Ishikawa (cell line): ENCODE measurements around the gene TADA1.

Experiments
- CEBPB ChIP-seq: IDR thresholded peaks from 2 replicates; pipeline ENCODE4 v1.6.1; 2012
- CREB1 ChIP-seq: IDR thresholded peaks from 2 replicates; pipeline ENCODE4 v1.6.1; 2012; ENCODE audit warnings: low read depth
- EGR1 ChIP-seq: IDR thresholded peaks from 2 replicates; pipeline ENCODE4 v1.6.1; 2012
- EP300 ChIP-seq: IDR thresholded peaks from 2 replicates; pipeline ENCODE4 v1.6.1; 2012; ENCODE audit warnings: borderline replicate concordance
- FOXM1 ChIP-seq: IDR thresholded peaks from 2 replicates; pipeline ENCODE4 v1.6.1; 2012; ENCODE audit warnings: low read depth, borderline replicate concordance
- RAD21 ChIP-seq: IDR thresholded peaks from 2 replicates; pipeline ENCODE4 v1.6.1; 2012; ENCODE audit warnings: low read depth
- TAF1 ChIP-seq: IDR thresholded peaks from 2 replicates; pipeline ENCODE4 v1.6.1; 2012; ENCODE audit warnings: low read depth, mild to moderate bottlenecking
- TCF12 ChIP-seq: IDR thresholded peaks from 2 replicates; pipeline ENCODE4 v1.6.1; 2012; ENCODE audit warnings: low read depth
- TEAD4 ChIP-seq: IDR thresholded peaks from 2 replicates; pipeline ENCODE4 v1.6.1; 2012
- YY1 ChIP-seq: IDR thresholded peaks from 2 replicates; pipeline ENCODE4 v1.6.1; 2012; ENCODE audit warnings: low read depth
- ZBTB7A ChIP-seq: IDR thresholded peaks from 2 replicates; pipeline ENCODE4 v1.6.1; 2012; ENCODE audit warnings: low read depth
- TF ChIP-seq, protein P1 (sequence below): IDR thresholded peaks from 2 replicates; pipeline ENCODE4 v1.6.1; 2012
- TF ChIP-seq, protein P2 (sequence below): IDR thresholded peaks from 2 replicates; pipeline ENCODE4 v1.6.1; 2012

DNA sequence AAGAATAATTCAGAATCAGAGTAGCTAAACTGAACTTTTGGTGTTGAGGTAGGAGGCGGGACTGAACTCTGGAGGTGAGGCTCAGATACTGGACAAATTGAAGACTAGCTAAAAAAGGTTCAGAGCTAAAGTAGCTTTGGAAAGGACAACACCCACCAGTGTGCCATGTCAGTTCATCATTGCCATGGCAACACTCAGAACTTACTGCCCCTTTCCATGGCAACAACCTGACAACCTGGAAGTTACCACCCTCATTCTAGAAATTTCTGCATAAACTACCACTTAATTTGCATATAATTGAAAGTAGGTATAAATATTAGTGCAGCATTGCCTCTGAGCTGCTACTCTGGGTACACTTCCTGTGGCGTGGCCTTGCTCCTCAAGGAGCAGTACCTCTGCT, 67.1 kb downstream of the TADA1 start:
- TF ChIP-seq TEAD4 (no peak), YY1 (no peak), TAF1 (no peak), EP300 (no peak), CEBPB (no peak), FOXM1 (no peak), TCF12 (no peak), EGR1 (no peak), CREB1 (no peak), RAD21 (no peak), ZBTB7A (no peak)
- TF ChIP-seq, protein P1, sequence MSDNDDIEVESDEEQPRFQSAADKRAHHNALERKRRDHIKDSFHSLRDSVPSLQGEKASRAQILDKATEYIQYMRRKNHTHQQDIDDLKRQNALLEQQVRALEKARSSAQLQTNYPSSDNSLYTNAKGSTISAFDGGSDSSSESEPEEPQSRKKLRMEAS: no peak
- TF ChIP-seq, protein P2, sequence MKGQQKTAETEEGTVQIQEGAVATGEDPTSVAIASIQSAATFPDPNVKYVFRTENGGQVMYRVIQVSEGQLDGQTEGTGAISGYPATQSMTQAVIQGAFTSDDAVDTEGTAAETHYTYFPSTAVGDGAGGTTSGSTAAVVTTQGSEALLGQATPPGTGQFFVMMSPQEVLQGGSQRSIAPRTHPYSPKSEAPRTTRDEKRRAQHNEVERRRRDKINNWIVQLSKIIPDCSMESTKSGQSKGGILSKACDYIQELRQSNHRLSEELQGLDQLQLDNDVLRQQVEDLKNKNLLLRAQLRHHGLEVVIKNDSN: no peak
